Karpas-422 (cell line): ENCODE data around the gene RUSC2. TPM values are rescaled to one million over a fixed set of nuclear protein-coding genes. Genes with fewer than 3 reads are reported as not detected.

ENCODE experiments used
- DNase-seq: peaks from one replicate; pipeline ENCODE4 v3.0.0-alpha.2; 2015
- H2AFZ ChIP-seq: fragments of 200-600 bp; sonication (generic); 2 replicates; pipeline ENCODE4 v1.6.1; 2014; ENCODE audit warnings: antibody characterized with exemption, low read length, mixed read lengths
- H3K27ac ChIP-seq: fragments of 200-600 bp; sonication (generic); 2 replicates; pipeline ENCODE4 v1.5.1; 2014; ENCODE audit warnings: mild to moderate bottlenecking, low read length, moderate library complexity
- H3K27me3 ChIP-seq: fragments of 200-600 bp; sonication (generic); 2 replicates; pipeline ENCODE4 v1.6.1; 2014; ENCODE audit warnings: low read length, mixed read lengths
- H3K36me3 ChIP-seq: fragments of 200-600 bp; sonication (generic); 2 replicates; pipeline ENCODE4 v1.6.1; 2014; ENCODE audit warnings: low read length, mixed read lengths; ENCODE audit not compliant: insufficient read depth
- H3K4me1 ChIP-seq: fragments of 200-600 bp; sonication (generic); 2 replicates; pipeline ENCODE4 v1.6.1; 2014; ENCODE audit warnings: mild to moderate bottlenecking, low read length, mixed read lengths
- H3K4me2 ChIP-seq: fragments of 200-600 bp; sonication (generic); 2 replicates; pipeline ENCODE4 v1.6.1; 2014; ENCODE audit warnings: low read length, low read depth, mild to moderate bottlenecking; ENCODE audit not compliant: poor library complexity, severe bottlenecking
- H3K4me3 ChIP-seq: fragments of 200-600 bp; sonication (generic); 2 replicates; pipeline ENCODE4 v1.5.1; 2014; ENCODE audit warnings: mild to moderate bottlenecking, antibody characterized with exemption, low read length, mixed read lengths
- H3K79me2 ChIP-seq: fragments of 200-600 bp; sonication (generic); 2 replicates; pipeline ENCODE4 v1.6.1; 2014; ENCODE audit warnings: mild to moderate bottlenecking, low read length, mixed read lengths
- H3K9ac ChIP-seq: fragments of 200-600 bp; sonication (generic); 2 replicates; pipeline ENCODE4 v1.6.0; 2014; ENCODE audit warnings: low read length
- H3K9me2 ChIP-seq: fragments of 200-600 bp; sonication (generic), shearing (Covaris generic); replicated peaks from 2 replicates; pipeline ENCODE4 v1.6.0; 2014; ENCODE audit warnings: mild to moderate bottlenecking, low read length, moderate library complexity; ENCODE audit not compliant: insufficient read depth
- H3K9me3 ChIP-seq: fragments of 300-700, 200-600 bp; sonication (generic); 2 replicates; pipeline ENCODE4 v1.6.1; 2014; ENCODE audit warnings: low read length, mixed read lengths
- H4K20me1 ChIP-seq: fragments of 200-600 bp; sonication (generic); 2 replicates; pipeline ENCODE4 v1.6.1; 2014; ENCODE audit warnings: mild to moderate bottlenecking, antibody characterized with exemption, low read length, low read depth; ENCODE audit not compliant: insufficient read depth
- total RNA-seq: library from RNA; depleted of rRNA; stranded (reverse); fragments of >200 nt; shearing (Covaris generic); gene quantifications from 2 replicates; pipeline ENCODE4 v1.2.3, GENCODE V29; 2014; ENCODE audit warnings: low replicate concordance; rRNA removed

RUSC2 gene, protein sequence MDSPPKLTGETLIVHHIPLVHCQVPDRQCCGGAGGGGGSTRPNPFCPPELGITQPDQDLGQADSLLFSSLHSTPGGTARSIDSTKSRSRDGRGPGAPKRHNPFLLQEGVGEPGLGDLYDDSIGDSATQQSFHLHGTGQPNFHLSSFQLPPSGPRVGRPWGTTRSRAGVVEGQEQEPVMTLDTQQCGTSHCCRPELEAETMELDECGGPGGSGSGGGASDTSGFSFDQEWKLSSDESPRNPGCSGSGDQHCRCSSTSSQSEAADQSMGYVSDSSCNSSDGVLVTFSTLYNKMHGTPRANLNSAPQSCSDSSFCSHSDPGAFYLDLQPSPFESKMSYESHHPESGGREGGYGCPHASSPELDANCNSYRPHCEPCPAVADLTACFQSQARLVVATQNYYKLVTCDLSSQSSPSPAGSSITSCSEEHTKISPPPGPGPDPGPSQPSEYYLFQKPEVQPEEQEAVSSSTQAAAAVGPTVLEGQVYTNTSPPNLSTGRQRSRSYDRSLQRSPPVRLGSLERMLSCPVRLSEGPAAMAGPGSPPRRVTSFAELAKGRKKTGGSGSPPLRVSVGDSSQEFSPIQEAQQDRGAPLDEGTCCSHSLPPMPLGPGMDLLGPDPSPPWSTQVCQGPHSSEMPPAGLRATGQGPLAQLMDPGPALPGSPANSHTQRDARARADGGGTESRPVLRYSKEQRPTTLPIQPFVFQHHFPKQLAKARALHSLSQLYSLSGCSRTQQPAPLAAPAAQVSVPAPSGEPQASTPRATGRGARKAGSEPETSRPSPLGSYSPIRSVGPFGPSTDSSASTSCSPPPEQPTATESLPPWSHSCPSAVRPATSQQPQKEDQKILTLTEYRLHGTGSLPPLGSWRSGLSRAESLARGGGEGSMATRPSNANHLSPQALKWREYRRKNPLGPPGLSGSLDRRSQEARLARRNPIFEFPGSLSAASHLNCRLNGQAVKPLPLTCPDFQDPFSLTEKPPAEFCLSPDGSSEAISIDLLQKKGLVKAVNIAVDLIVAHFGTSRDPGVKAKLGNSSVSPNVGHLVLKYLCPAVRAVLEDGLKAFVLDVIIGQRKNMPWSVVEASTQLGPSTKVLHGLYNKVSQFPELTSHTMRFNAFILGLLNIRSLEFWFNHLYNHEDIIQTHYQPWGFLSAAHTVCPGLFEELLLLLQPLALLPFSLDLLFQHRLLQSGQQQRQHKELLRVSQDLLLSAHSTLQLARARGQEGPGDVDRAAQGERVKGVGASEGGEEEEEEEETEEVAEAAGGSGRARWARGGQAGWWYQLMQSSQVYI (N-terminal part only)
- total RNA-seq: not detected in 2 replicates

- Histone ChIP-seq H3K9me3 (no peaks in the 10 kb centered on the region), H3K9ac (no peak within 1 kb of the TSS), H3K79me2 (no peaks in the 10 kb centered on the region), H3K36me3 (no peaks in the 10 kb centered on the region), H3K4me3 (no peak within 1 kb of the TSS), H3K27ac (no peak within 1 kb of the TSS), H3K4me2 (no peak within 1 kb of the TSS), H3K4me1 (no peaks in the 10 kb centered on the region), H3K9me2 (no peaks in the 10 kb centered on the region), H3K27me3 (no peaks in the 10 kb centered on the region), H2AFZ (no peak within 1 kb of the TSS), H4K20me1 (no peaks in the 10 kb centered on the region)
- DNase-seq: no peak
Observed at GRCh38 chr9:35489313-35490154, at the start of gene RUSC2. TSS of gene RUSC2 (plus strand) at chr9:35490111. CDS start at chr9:35546522, 56,411 bp downstream.

DNA sequence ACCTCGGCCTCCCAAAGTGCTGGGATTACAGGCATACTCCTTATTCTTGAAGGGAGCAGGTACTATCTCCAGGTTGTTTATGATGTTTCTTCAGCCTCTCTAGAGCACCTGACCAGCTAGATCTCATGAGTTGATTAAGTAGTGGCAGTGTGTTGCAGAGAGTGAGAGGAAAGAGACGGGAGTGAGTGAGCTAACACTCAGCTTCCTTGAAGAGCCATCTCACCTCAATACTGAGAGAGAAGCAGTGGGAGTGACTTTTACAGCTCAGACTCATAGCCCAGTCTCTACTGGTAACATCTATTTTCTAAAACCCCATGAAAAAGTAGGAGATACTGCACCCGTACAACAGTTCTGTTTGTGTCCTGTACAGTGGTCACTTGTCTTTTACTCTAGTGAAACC is 43.9 kb upstream of the RUSC2 start:
- Histone ChIP-seq H3K27me3 (no peaks in the 10 kb centered on the region), H4K20me1 (no peaks in the 10 kb centered on the region), H3K4me2 (no peak overlapping the region), H3K27ac (no peak overlapping the region), H3K9ac (no peak overlapping the region), H3K9me2 (no peaks in the 10 kb centered on the region), H3K79me2 (no peaks in the 10 kb centered on the region), H3K4me1 (no peaks in the 10 kb centered on the region), H3K4me3 (no peak overlapping the region), H3K9me3 (no peaks in the 10 kb centered on the region), H3K36me3 (no peaks in the 10 kb centered on the region), H2AFZ (no peak overlapping the region)
- peak; percentile 19 for DNase-seq

DNA sequence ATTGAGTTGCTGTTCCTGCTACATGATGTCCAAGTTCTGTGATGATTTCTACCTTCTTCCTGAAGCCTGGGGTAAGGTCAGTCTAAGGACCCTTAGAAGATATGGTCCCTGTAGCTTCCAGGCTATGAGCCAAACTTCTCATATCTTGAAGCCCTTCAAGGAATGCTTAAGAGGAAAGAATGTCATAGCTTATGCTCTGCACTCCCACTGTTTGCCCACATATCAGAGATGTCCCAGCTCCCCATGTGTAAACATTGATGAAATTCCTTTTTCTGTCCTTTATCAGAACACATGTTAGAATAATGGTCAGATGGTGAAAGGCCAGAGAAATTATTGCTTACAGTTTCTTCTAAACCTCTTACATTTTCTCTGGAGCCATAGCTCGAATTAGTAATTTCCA is 41.4 kb upstream of the RUSC2 start:
- Histone ChIP-seq H3K9me2 (no peaks in the 10 kb centered on the region), H3K27ac (no peak overlapping the region), H3K4me3 (no peak overlapping the region), H3K4me1 (no peaks in the 10 kb centered on the region), H3K9ac (no peak overlapping the region), H3K9me3 (no peaks in the 10 kb centered on the region), H3K4me2 (no peak overlapping the region), H4K20me1 (no peaks in the 10 kb centered on the region), H3K36me3 (no peaks in the 10 kb centered on the region), H3K79me2 (no peaks in the 10 kb centered on the region), H2AFZ (no peak overlapping the region), H3K27me3 (no peaks in the 10 kb centered on the region)
- DNase-seq: peak; percentile 11

DNA sequence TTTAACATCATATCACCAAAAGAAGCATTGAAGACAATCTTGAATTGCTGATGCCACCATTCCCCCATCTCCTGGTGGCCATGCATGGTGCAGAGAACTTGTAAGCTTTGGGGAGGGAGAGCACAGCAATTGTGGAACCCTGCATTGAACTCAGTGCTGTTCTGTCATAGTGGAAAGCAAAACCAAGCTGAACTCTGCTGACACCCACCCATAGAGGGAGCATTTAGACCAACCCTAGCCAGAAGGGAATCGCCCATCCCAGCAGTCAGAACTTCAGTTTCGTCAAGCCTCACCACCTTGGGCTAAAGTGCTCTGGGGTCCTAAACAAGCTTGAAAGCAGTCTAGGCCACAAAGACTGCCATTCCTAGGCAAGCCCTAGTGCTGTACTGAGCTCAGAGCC is 37.4 kb upstream of the RUSC2 start:
- Histone ChIP-seq H3K27me3 (no peaks in the 10 kb centered on the region), H3K4me2 (no peak overlapping the region), H3K27ac (no peak overlapping the region), H3K79me2 (no peaks in the 10 kb centered on the region), H3K4me3 (no peak overlapping the region), H3K36me3 (no peaks in the 10 kb centered on the region), H3K9ac (no peak overlapping the region), H3K9me3 (no peaks in the 10 kb centered on the region), H3K4me1 (no peaks in the 10 kb centered on the region), H2AFZ (no peak overlapping the region), H3K9me2 (no peaks in the 10 kb centered on the region), H4K20me1 (no peaks in the 10 kb centered on the region)
- peak; percentile 46 for DNase-seq

GRCh38 chr9:35453786-35454185 is 36.1 kb upstream of the RUSC2 start:
- Histone ChIP-seq H3K79me2 (no peaks in the 10 kb centered on the region), H3K27ac (no peak overlapping the region), H3K9ac (no peak overlapping the region), H2AFZ (no peak overlapping the region), H3K36me3 (no peaks in the 10 kb centered on the region), H3K4me2 (no peak overlapping the region), H3K4me1 (no peaks in the 10 kb centered on the region), H3K9me3 (no peaks in the 10 kb centered on the region), H4K20me1 (no peaks in the 10 kb centered on the region), H3K4me3 (no peak overlapping the region), H3K9me2 (no peaks in the 10 kb centered on the region), H3K27me3 (no peaks in the 10 kb centered on the region)
- DNase-seq: no peak

GRCh38 chr9:35464141-35465025 is 25.5 kb upstream of the RUSC2 start:
- 0 out of 2 replicates have a peak, but pooled peaks cover 4% of the 10 kb centered on the region for H3K27me3 ChIP-seq
- no peak overlapping the region for H3K27ac ChIP-seq
- no peak for DNase-seq
- no peaks in the 10 kb centered on the region for H3K36me3 ChIP-seq
- no peaks in the 10 kb centered on the region for H3K9me2 ChIP-seq
- H3K79me2 ChIP-seq: no peaks in the 10 kb centered on the region
- no peaks in the 10 kb centered on the region for H4K20me1 ChIP-seq
- H3K4me1 ChIP-seq: no peaks in the 10 kb centered on the region
- no peaks in the 10 kb centered on the region for H3K9me3 ChIP-seq
- H3K4me3 ChIP-seq: no peak overlapping the region
- H3K9ac ChIP-seq: no peak overlapping the region
- no peak overlapping the region for H3K4me2 ChIP-seq
- H2AFZ ChIP-seq: 0 out of 2 replicates have a peak overlapping the region, but pooled peaks have one; percentile 21

GRCh38 chr9:35470340-35470739 is 19.6 kb upstream of the RUSC2 start:
- Histone ChIP-seq H3K36me3 (no peaks in the 10 kb centered on the region), H3K27ac (no peak overlapping the region), H3K9me3 (no peaks in the 10 kb centered on the region), H3K4me1 (no peaks in the 10 kb centered on the region), H4K20me1 (no peaks in the 10 kb centered on the region), H2AFZ (no peak overlapping the region), H3K9ac (no peak overlapping the region), H3K79me2 (no peaks in the 10 kb centered on the region), H3K9me2 (no peaks in the 10 kb centered on the region), H3K4me2 (no peak overlapping the region), H3K4me3 (no peak overlapping the region), H3K27me3 (no peaks in the 10 kb centered on the region)
- DNase-seq: no peak
